Stimulated activated memory B cell treated with anti-CD40 and anti-IgM and Interleukin-4, amounts not matched to agents 10 μg/mL and 1 μg/mL and 100 μg/mL, for 72 hours (primary cell): ENCODE measurements around the gene LMCD1.

Experiments used
- ATAC-seq: fragments of 150-1000 bp; cut with Tn5 transposase; 2 replicates; pipeline ENCODE4 v1.10.0; 2021
- H3K27ac Mint-ChIP-seq: one replicate; pipeline ENCODE4 v1.8.0; 2022; ENCODE audit warnings: mild to moderate bottlenecking, mixed read lengths
- H3K27me3 Mint-ChIP-seq: one replicate; pipeline ENCODE4 v1.8.0; 2022; ENCODE audit warnings: mixed read lengths
- H3K36me3 Mint-ChIP-seq: one replicate; pipeline ENCODE4 v1.8.0; 2022; ENCODE audit warnings: mixed read lengths
- H3K4me1 Mint-ChIP-seq: one replicate; pipeline ENCODE4 v1.8.0; 2022; ENCODE audit warnings: mixed read lengths
- H3K4me3 Mint-ChIP-seq: one replicate; pipeline ENCODE4 v1.8.0; 2022; ENCODE audit warnings: mild to moderate bottlenecking, moderate library complexity, mixed read lengths
- H3K9me3 Mint-ChIP-seq: one replicate; pipeline ENCODE4 v1.8.0; 2022; ENCODE audit warnings: mixed read lengths

Gene LMCD1

GRCh38 chr3:8473990-8474389, 27.6 kb upstream of the LMCD1 start:
- H3K36me3 Mint-ChIP-seq, result no peaks in the 10 kb centered on the region

GRCh38 chr3:8474991-8475390, 26.6 kb upstream of the LMCD1 start:
- H3K9me3 Mint-ChIP-seq, result no peaks in the 10 kb centered on the region
- H3K4me1 Mint-ChIP-seq, result no peaks in the 10 kb centered on the region
- ATAC-seq, result no peak
- no peaks in the 10 kb centered on the region for H3K27me3 Mint-ChIP-seq
- no peak overlapping the region for H3K4me3 Mint-ChIP-seq
- H3K36me3 Mint-ChIP-seq, result no peaks in the 10 kb centered on the region
- H3K27ac Mint-ChIP-seq, result no peak overlapping the region

More at GRCh38 chr3:8473990-8474389, 27.6 kb upstream of the LMCD1 start:
- Mint-ChIP-seq H3K4me3 (no peak overlapping the region), H3K27me3 (no peaks in the 10 kb centered on the region), H3K4me1 (no peaks in the 10 kb centered on the region), H3K9me3 (no peaks in the 10 kb centered on the region), H3K27ac (no peak overlapping the region)
- ATAC-seq, result no peak

- Mint-ChIP-seq H3K4me1 (no peaks in the 10 kb centered on the region), H3K4me3 (no peak overlapping the region), H3K36me3 (no peaks in the 10 kb centered on the region), H3K27ac (no peak overlapping the region), H3K9me3 (peaks cover 2% of the 10 kb centered on the region), H3K27me3 (no peaks in the 10 kb centered on the region)
- ATAC-seq, result no peak
Observed at GRCh38 chr3:8480699-8481098, 20.9 kb upstream of the LMCD1 start.

- Mint-ChIP-seq H3K27me3 (no peaks in the 10 kb centered on the region), H3K36me3 (no peaks in the 10 kb centered on the region), H3K9me3 (peaks cover 2% of the 10 kb centered on the region), H3K4me1 (no peaks in the 10 kb centered on the region), H3K27ac (no peak overlapping the region), H3K4me3 (no peak overlapping the region)
- no peak for ATAC-seq
Observed at GRCh38 chr3:8481380-8481779, 20.2 kb upstream of the LMCD1 start.

GRCh38 chr3:8482263-8482662, 19.4 kb upstream of the LMCD1 start:
- H3K4me1 Mint-ChIP-seq, result no peaks in the 10 kb centered on the region
- H3K27ac Mint-ChIP-seq, result no peak overlapping the region
- no peak for ATAC-seq
- no peak overlapping the region for H3K4me3 Mint-ChIP-seq
- H3K27me3 Mint-ChIP-seq, result no peaks in the 10 kb centered on the region
- H3K36me3 Mint-ChIP-seq, result no peaks in the 10 kb centered on the region
- H3K9me3 Mint-ChIP-seq, result peaks cover 2% of the 10 kb centered on the region

- peak; percentile 35 for ATAC-seq
- Mint-ChIP-seq H3K4me3 (no peak overlapping the region), H3K36me3 (no peaks in the 10 kb centered on the region), H3K27me3 (no peaks in the 10 kb centered on the region), H3K4me1 (no peaks in the 10 kb centered on the region), H3K9me3 (peaks cover 2% of the 10 kb centered on the region), H3K27ac (no peak overlapping the region)
Observed at GRCh38 chr3:8482960-8483665, 18.5 kb upstream of the LMCD1 start.

GRCh38 chr3:8484409-8485140, 17.0 kb upstream of the LMCD1 start:
- no peaks in the 10 kb centered on the region for H3K36me3 Mint-ChIP-seq
- no peaks in the 10 kb centered on the region for H3K4me1 Mint-ChIP-seq
- H3K4me3 Mint-ChIP-seq, result no peak overlapping the region
- no peak overlapping the region for H3K27ac Mint-ChIP-seq
- no peaks in the 10 kb centered on the region for H3K27me3 Mint-ChIP-seq
- no peak for ATAC-seq
- peaks cover 2% of the 10 kb centered on the region for H3K9me3 Mint-ChIP-seq

GRCh38 chr3:8485141-8485870, 16.3 kb upstream of the LMCD1 start:
- H3K36me3 Mint-ChIP-seq, result no peaks in the 10 kb centered on the region
- H3K27me3 Mint-ChIP-seq, result no peaks in the 10 kb centered on the region
- no peak overlapping the region for H3K27ac Mint-ChIP-seq
- H3K4me1 Mint-ChIP-seq, result no peaks in the 10 kb centered on the region
- peaks cover 2% of the 10 kb centered on the region for H3K9me3 Mint-ChIP-seq
- H3K4me3 Mint-ChIP-seq, result no peak overlapping the region
- no peak for ATAC-seq

- Mint-ChIP-seq H3K9me3 (peaks cover 2% of the 10 kb centered on the region), H3K4me1 (no peaks in the 10 kb centered on the region), H3K4me3 (no peak overlapping the region), H3K27me3 (no peaks in the 10 kb centered on the region), H3K36me3 (no peaks in the 10 kb centered on the region), H3K27ac (no peak overlapping the region)
- ATAC-seq, result no peak
Observed at GRCh38 chr3:8485943-8486342, 15.7 kb upstream of the LMCD1 start.

GRCh38 chr3:8486434-8486833, 15.2 kb upstream of the LMCD1 start:
- no peak overlapping the region for H3K4me3 Mint-ChIP-seq
- ATAC-seq, result no peak
- no peaks in the 10 kb centered on the region for H3K27me3 Mint-ChIP-seq
- no peaks in the 10 kb centered on the region for H3K36me3 Mint-ChIP-seq
- H3K27ac Mint-ChIP-seq, result no peak overlapping the region
- no peaks in the 10 kb centered on the region for H3K4me1 Mint-ChIP-seq
- H3K9me3 Mint-ChIP-seq, result peaks cover 2% of the 10 kb centered on the region

GRCh38 chr3:8486936-8487335, 14.7 kb upstream of the LMCD1 start:
- Mint-ChIP-seq H3K4me1 (no peaks in the 10 kb centered on the region), H3K27me3 (no peaks in the 10 kb centered on the region), H3K9me3 (peaks cover 2% of the 10 kb centered on the region), H3K4me3 (no peak overlapping the region), H3K27ac (no peak overlapping the region), H3K36me3 (no peaks in the 10 kb centered on the region)
- no peak for ATAC-seq

- Mint-ChIP-seq H3K4me3 (no peak overlapping the region), H3K9me3 (peaks cover 2% of the 10 kb centered on the region), H3K4me1 (no peaks in the 10 kb centered on the region), H3K27ac (no peak overlapping the region), H3K36me3 (no peaks in the 10 kb centered on the region), H3K27me3 (no peaks in the 10 kb centered on the region)
- no peak for ATAC-seq
Observed at GRCh38 chr3:8488411-8488810, 13.2 kb upstream of the LMCD1 start.

- H3K36me3 Mint-ChIP-seq, result no peaks in the 10 kb centered on the region
Observed at GRCh38 chr3:8488877-8489276, 12.7 kb upstream of the LMCD1 start.

GRCh38 chr3:8489278-8489792, 12.3 kb upstream of the LMCD1 start:
- Mint-ChIP-seq H3K27ac (no peak overlapping the region), H3K27me3 (no peaks in the 10 kb centered on the region), H3K9me3 (peaks cover 2% of the 10 kb centered on the region), H3K4me1 (no peaks in the 10 kb centered on the region), H3K36me3 (no peaks in the 10 kb centered on the region), H3K4me3 (no peak overlapping the region)
- no peak for ATAC-seq

More at GRCh38 chr3:8488877-8489276, 12.7 kb upstream of the LMCD1 start:
- no peak for ATAC-seq
- no peak overlapping the region for H3K4me3 Mint-ChIP-seq
- H3K4me1 Mint-ChIP-seq, result no peaks in the 10 kb centered on the region
- peaks cover 2% of the 10 kb centered on the region for H3K9me3 Mint-ChIP-seq
- H3K27ac Mint-ChIP-seq, result no peak overlapping the region
- H3K27me3 Mint-ChIP-seq, result no peaks in the 10 kb centered on the region

- no peaks in the 10 kb centered on the region for H3K4me1 Mint-ChIP-seq
- H3K36me3 Mint-ChIP-seq, result no peaks in the 10 kb centered on the region
- no peak for ATAC-seq
- H3K27ac Mint-ChIP-seq, result no peak overlapping the region
- H3K27me3 Mint-ChIP-seq, result no peaks in the 10 kb centered on the region
- no peak overlapping the region for H3K4me3 Mint-ChIP-seq
- no peaks in the 10 kb centered on the region for H3K9me3 Mint-ChIP-seq
Observed at GRCh38 chr3:8490079-8490552, 11.5 kb upstream of the LMCD1 start.
